GM06990 (cell line): ENCODE data around the gene MAU2.
"Not testable (repeated sequence)": the region's sequence is repeated elsewhere in the genome, so short reads cannot be mapped to it uniquely, and the experiment has no call there.

Experiments
- DNase-seq: peaks from one replicate; pipeline ENCODE4 v3.0.0-alpha.2; 2011; ENCODE audit not compliant: insufficient read length; ENCODE audit errors: extremely low read depth
- H3K27me3 ChIP-seq: replicated peaks from 2 replicates; pipeline ENCODE4 v1.6.0; 2011; ENCODE audit warnings: low read length; ENCODE audit not compliant: control insufficient read depth, insufficient read depth
- H3K36me3 ChIP-seq: 2 replicates; pipeline ENCODE4 v1.5.1; 2011; ENCODE audit warnings: low read length; ENCODE audit not compliant: control insufficient read depth, insufficient read depth
- H3K4me3 ChIP-seq: replicated peaks from 2 replicates; pipeline ENCODE4 v1.5.1; 2011; ENCODE audit warnings: low read depth, mild to moderate bottlenecking, control low read depth, low read length
- CTCF ChIP-seq: IDR thresholded peaks from 2 replicates; pipeline ENCODE4 v1.5.1; 2011; ENCODE audit warnings: low read length, control low read depth, mild to moderate bottlenecking, inconsistent platforms; ENCODE audit not compliant: insufficient read depth, poor library complexity, severe bottlenecking

Gene MAU2

GRCh38 chr19:19368087-19368486, 47.5 kb downstream of the MAU2 start:
- DNase-seq, result no peak
- no peaks in the 10 kb centered on the region for H3K27me3 ChIP-seq
- no peak for TF ChIP-seq CTCF

GRCh38 chr19:19371059-19371458, 50.4 kb downstream of the MAU2 start:
- no peak for TF ChIP-seq CTCF
- Histone ChIP-seq H3K27me3 (no peaks in the 10 kb centered on the region), H3K36me3 (no peaks in the 10 kb centered on the region), H3K4me3 (no peak overlapping the region)
- DNase-seq, result no peak

More at GRCh38 chr19:19368087-19368486, 47.5 kb downstream of the MAU2 start:
- H3K36me3 ChIP-seq, result no peaks in the 10 kb centered on the region
- H3K4me3 ChIP-seq, result no peak overlapping the region

- 0 out of 2 replicates have a peak overlapping the region, but pooled peaks have one; percentile 19 for H3K4me3 ChIP-seq
- H3K36me3 ChIP-seq, result no peaks in the 10 kb centered on the region
- peak; percentile 53 for DNase-seq
- no peak for TF ChIP-seq CTCF
- no peaks in the 10 kb centered on the region for H3K27me3 ChIP-seq
Measured at GRCh38 chr19:19372656-19373416, 52.2 kb downstream of the MAU2 start.

GRCh38 chr19:19379527-19379926, 58.9 kb downstream of the MAU2 start:
- TF ChIP-seq CTCF, result no peak
- H3K4me3 ChIP-seq, result no peak overlapping the region
- no peaks in the 10 kb centered on the region for H3K27me3 ChIP-seq
- no peaks in the 10 kb centered on the region for H3K36me3 ChIP-seq
- no peak for DNase-seq

- H3K27me3 ChIP-seq, H3K36me3 ChIP-seq, DNase-seq, H3K4me3 ChIP-seq: not testable (repeated sequence)
Measured at GRCh38 chr19:19380316-19380715, 59.7 kb downstream of the MAU2 start.

- peak; percentile 63 for DNase-seq
- TF ChIP-seq CTCF, result no peak
- no peaks in the 10 kb centered on the region for H3K27me3 ChIP-seq
- no peak overlapping the region for H3K4me3 ChIP-seq
- no peaks in the 10 kb centered on the region for H3K36me3 ChIP-seq
Measured at GRCh38 chr19:19381007-19381926, 60.6 kb downstream of the MAU2 start.
